Stimulated activated CD8-positive, alpha-beta memory T cell treated with anti-CD3 and anti-CD28 coated beads, Interleukin-4, amount 100 ng/mL, for 48 hours (primary cell): ENCODE results near the gene ANKRD17.
"Not testable (repeated sequence)": the region's sequence is repeated elsewhere in the genome, so short reads cannot be mapped to it uniquely, and the experiment has no call there.

Experiments
- DNase-seq: peaks from one replicate; pipeline ENCODE4 v3.0.0-alpha.2; 2020

Gene ANKRD17

GRCh38 chr4:73247100-73247499 lies 11.5 kb downstream of the ANKRD17 start:
- DNase-seq, result no peak

- no peak for DNase-seq
Observed at GRCh38 chr4:73245955-73246354, 12.6 kb downstream of the ANKRD17 start.

GRCh38 chr4:73244945-73245601 lies 13.5 kb downstream of the ANKRD17 start:
- DNase-seq, result no peak

- no peak for DNase-seq
Observed at GRCh38 chr4:73237044-73237443, 21.6 kb downstream of the ANKRD17 start.

- DNase-seq, result no peak
Observed at GRCh38 chr4:73236151-73236550, 22.4 kb downstream of the ANKRD17 start.

- DNase-seq, result no peak
Observed at GRCh38 chr4:73234712-73235111, 23.9 kb downstream of the ANKRD17 start.

GRCh38 chr4:73231518-73232487 lies 26.8 kb downstream of the ANKRD17 start:
- no peak for DNase-seq

GRCh38 chr4:73230865-73231517 lies 27.6 kb downstream of the ANKRD17 start:
- no peak for DNase-seq

GRCh38 chr4:73228800-73229199 lies 29.8 kb downstream of the ANKRD17 start:
- DNase-seq, result not testable (repeated sequence)

- no peak for DNase-seq
Observed at GRCh38 chr4:73224886-73225285, 33.7 kb downstream of the ANKRD17 start.

- DNase-seq, result no peak
Observed at GRCh38 chr4:73223258-73223650, 35.3 kb downstream of the ANKRD17 start.

GRCh38 chr4:73222466-73223257 lies 35.9 kb downstream of the ANKRD17 start:
- peak; percentile 39 for DNase-seq

- no peak for DNase-seq
Observed at GRCh38 chr4:73221734-73222133, 36.9 kb downstream of the ANKRD17 start.

GRCh38 chr4:73220815-73221214 lies 37.8 kb downstream of the ANKRD17 start:
- DNase-seq, result no peak

GRCh38 chr4:73213916-73214653 lies 44.5 kb downstream of the ANKRD17 start:
- DNase-seq, result no peak

GRCh38 chr4:73212982-73213730 lies 45.4 kb downstream of the ANKRD17 start:
- no peak for DNase-seq

- no peak for DNase-seq
Observed at GRCh38 chr4:73211968-73212367, 46.6 kb downstream of the ANKRD17 start.

GRCh38 chr4:73208376-73208775 lies 50.2 kb downstream of the ANKRD17 start:
- DNase-seq, result no peak

- DNase-seq, result no peak
Observed at GRCh38 chr4:73206236-73206635, 52.4 kb downstream of the ANKRD17 start.

GRCh38 chr4:73205482-73205881 lies 53.1 kb downstream of the ANKRD17 start:
- DNase-seq, result no peak

GRCh38 chr4:73203976-73204375 lies 54.6 kb downstream of the ANKRD17 start:
- DNase-seq, result not testable (repeated sequence)
